Activated CD8-positive, alpha-beta memory T cell treated with anti-CD3 and anti-CD28 coated beads, Interleukin-2, amount 10 ng/mL, durations not matched to agents 7 days and 5 days (primary cell): ENCODE data around the gene MAST4. TPM values are rescaled to one million over a fixed set of nuclear protein-coding genes. Genes with fewer than 3 reads are reported as not detected.
A peak's percentile ranks its signal among the peaks of the same experiment; 100 is the strongest.

Experiments
- ATAC-seq: fragments of 150-1000 bp; cut with Tn5 transposase; one replicate; pipeline ENCODE4 v1.10.0; 2021; ENCODE audit warnings: moderate library complexity
- CTCF ChIA-PET: fragments of 350-600 bp; sonication (Branson Sonifier 250); formaldehyde crosslinking; loops from one replicate; lab custom pipeline; 2021; ENCODE audit warnings: antibody characterized with exemption; lab: Charles Lee
- DNase-seq: peaks from one replicate; pipeline ENCODE4 v3.0.0-alpha.2; 2020
- H3K27ac Mint-ChIP-seq: one replicate; pipeline ENCODE4 v1.8.0; 2021; ENCODE audit warnings: mild to moderate bottlenecking, mixed read lengths
- H3K27me3 Mint-ChIP-seq: one replicate; pipeline ENCODE4 v1.8.0; 2021; ENCODE audit warnings: mixed read lengths
- H3K36me3 Mint-ChIP-seq: one replicate; pipeline ENCODE4 v1.8.0; 2021; ENCODE audit warnings: mild to moderate bottlenecking, mixed read lengths
- H3K4me1 Mint-ChIP-seq: one replicate; pipeline ENCODE4 v1.8.0; 2021; ENCODE audit warnings: mixed read lengths
- H3K4me3 Mint-ChIP-seq: one replicate; pipeline ENCODE4 v1.8.0; 2021; ENCODE audit warnings: mild to moderate bottlenecking, moderate library complexity, mixed read lengths
- H3K9me3 Mint-ChIP-seq: one replicate; pipeline ENCODE4 v1.8.0; 2022; ENCODE audit warnings: low read depth, mixed read lengths
- total RNA-seq, 2 experiments: library from RNA; stranded (reverse); gene quantifications; one replicate each; pipeline ENCODE4 v1.2.3, GENCODE V29; 2021

MAST4 gene
- total RNA-seq, 2 experiments from 2014 or later = 21.6 to 25.2 TPM

- H3K36me3 Mint-ChIP-seq = peaks cover 7% of the 10 kb centered on the region
- ATAC-seq = no peak
- no peaks in the 10 kb centered on the region for H3K9me3 Mint-ChIP-seq
- H3K4me3 Mint-ChIP-seq = no peak overlapping the region
- H3K27me3 Mint-ChIP-seq = no peaks in the 10 kb centered on the region
- CTCF ChIA-PET = no interaction called here
- no peak for DNase-seq
- H3K4me1 Mint-ChIP-seq = peaks cover 2% of the 10 kb centered on the region
- H3K27ac Mint-ChIP-seq = no peak overlapping the region
Observed at GRCh38 chr5:67094476-67095300, 498.5 kb downstream of the MAST4 start.

- Mint-ChIP-seq H3K27me3 (no peaks in the 10 kb centered on the region), H3K36me3 (peaks cover 11% of the 10 kb centered on the region), H3K27ac (no peak overlapping the region), H3K4me3 (no peak overlapping the region), H3K9me3 (no peaks in the 10 kb centered on the region), H3K4me1 (peaks cover 11% of the 10 kb centered on the region)
- ATAC-seq (no peak), DNase-seq (no peak)
- CTCF ChIA-PET = interaction anchor here (0.7 kb wide), 1 partner anchor 1070 kb away, joined by 3 read pairs; no protein-coding TSS in a partner anchor
Observed at GRCh38 chr5:67095346-67096171, 499.4 kb downstream of the MAST4 start.

- peaks cover 15% of the 10 kb centered on the region for H3K4me1 Mint-ChIP-seq
- H3K36me3 Mint-ChIP-seq = peaks cover 14% of the 10 kb centered on the region
- no peak overlapping the region for H3K27ac Mint-ChIP-seq
- DNase-seq (no peak), ATAC-seq (no peak)
- H3K9me3 Mint-ChIP-seq = no peaks in the 10 kb centered on the region
- no peak overlapping the region for H3K4me3 Mint-ChIP-seq
- H3K27me3 Mint-ChIP-seq = no peaks in the 10 kb centered on the region
- CTCF ChIA-PET = no interaction called here
Observed at GRCh38 chr5:67098656-67099055, 502.5 kb downstream of the MAST4 start.

GRCh38 chr5:67100301-67100700 is 504.1 kb downstream of the MAST4 start:
- H3K27me3 Mint-ChIP-seq = no peaks in the 10 kb centered on the region

GRCh38 chr5:67102708-67103107 is 506.5 kb downstream of the MAST4 start:
- H3K27ac Mint-ChIP-seq = no peak overlapping the region
- H3K4me1 Mint-ChIP-seq = peaks cover 15% of the 10 kb centered on the region
- no peak overlapping the region for H3K4me3 Mint-ChIP-seq
- peaks cover 26% of the 10 kb centered on the region for H3K36me3 Mint-ChIP-seq
- H3K9me3 Mint-ChIP-seq = no peaks in the 10 kb centered on the region
- CTCF ChIA-PET = no interaction called here
- ATAC-seq (no peak), DNase-seq (no peak)
- no peaks in the 10 kb centered on the region for H3K27me3 Mint-ChIP-seq

More at GRCh38 chr5:67100301-67100700, 504.1 kb downstream of the MAST4 start:
- ATAC-seq (peak; percentile 90), DNase-seq (peak; percentile 71)
- Mint-ChIP-seq H3K27ac (peak overlapping the region; percentile 2), H3K36me3 (peaks cover 18% of the 10 kb centered on the region), H3K9me3 (no peaks in the 10 kb centered on the region), H3K4me3 (peak overlapping the region; percentile 41), H3K4me1 (peaks cover 15% of the 10 kb centered on the region)
- CTCF ChIA-PET = no interaction called here

GRCh38 chr5:67104859-67105258 is 508.7 kb downstream of the MAST4 start:
- Mint-ChIP-seq H3K4me1 (peaks cover 11% of the 10 kb centered on the region), H3K9me3 (no peaks in the 10 kb centered on the region), H3K4me3 (no peak overlapping the region), H3K27me3 (no peaks in the 10 kb centered on the region), H3K27ac (no peak overlapping the region), H3K36me3 (peaks cover 22% of the 10 kb centered on the region)
- ATAC-seq = no peak
- DNase-seq = no peak
- CTCF ChIA-PET = no interaction called here

GRCh38 chr5:67105270-67105669 is 509.1 kb downstream of the MAST4 start:
- CTCF ChIA-PET = no interaction called here
- Mint-ChIP-seq H3K27me3 (no peaks in the 10 kb centered on the region), H3K4me1 (peaks cover 7% of the 10 kb centered on the region), H3K4me3 (no peak overlapping the region), H3K36me3 (peaks cover 21% of the 10 kb centered on the region), H3K27ac (no peak overlapping the region), H3K9me3 (no peaks in the 10 kb centered on the region)
- no peak for ATAC-seq
- no peak for DNase-seq

- H3K4me3 Mint-ChIP-seq = no peak overlapping the region
- CTCF ChIA-PET = no interaction called here
- ATAC-seq (no peak), DNase-seq (no peak)
- no peaks in the 10 kb centered on the region for H3K9me3 Mint-ChIP-seq
- H3K36me3 Mint-ChIP-seq = peaks cover 21% of the 10 kb centered on the region
- no peaks in the 10 kb centered on the region for H3K27me3 Mint-ChIP-seq
- H3K27ac Mint-ChIP-seq = no peak overlapping the region
- no peaks in the 10 kb centered on the region for H3K4me1 Mint-ChIP-seq
Observed at GRCh38 chr5:67106626-67107342, 510.6 kb downstream of the MAST4 start.

GRCh38 chr5:67111779-67112178 is 515.6 kb downstream of the MAST4 start:
- no peak for DNase-seq
- ATAC-seq = no peak
- Mint-ChIP-seq H3K4me1 (no peaks in the 10 kb centered on the region), H3K36me3 (peaks cover 10% of the 10 kb centered on the region), H3K9me3 (no peaks in the 10 kb centered on the region), H3K27ac (no peak overlapping the region), H3K27me3 (no peaks in the 10 kb centered on the region), H3K4me3 (no peak overlapping the region)
- CTCF ChIA-PET = no interaction called here

- Mint-ChIP-seq H3K4me1 (no peaks in the 10 kb centered on the region), H3K36me3 (peaks cover 19% of the 10 kb centered on the region), H3K27ac (no peak overlapping the region), H3K27me3 (no peaks in the 10 kb centered on the region), H3K9me3 (no peaks in the 10 kb centered on the region), H3K4me3 (no peak overlapping the region)
- CTCF ChIA-PET = no interaction called here
- DNase-seq (no peak), ATAC-seq (no peak)
Observed at GRCh38 chr5:67115246-67115645, 519.1 kb downstream of the MAST4 start.

- CTCF ChIA-PET = no interaction called here
- H3K27me3 Mint-ChIP-seq = no peaks in the 10 kb centered on the region
Observed at GRCh38 chr5:67115817-67116216, 519.6 kb downstream of the MAST4 start.

GRCh38 chr5:67118050-67118620 is 521.9 kb downstream of the MAST4 start:
- no peaks in the 10 kb centered on the region for H3K9me3 Mint-ChIP-seq
- CTCF ChIA-PET = no interaction called here
- H3K4me3 Mint-ChIP-seq = no peak overlapping the region
- no peaks in the 10 kb centered on the region for H3K27me3 Mint-ChIP-seq
- ATAC-seq (no peak), DNase-seq (no peak)
- H3K36me3 Mint-ChIP-seq = peaks cover 17% of the 10 kb centered on the region
- no peaks in the 10 kb centered on the region for H3K4me1 Mint-ChIP-seq
- no peak overlapping the region for H3K27ac Mint-ChIP-seq

More at GRCh38 chr5:67115817-67116216, 519.6 kb downstream of the MAST4 start:
- no peaks in the 10 kb centered on the region for H3K9me3 Mint-ChIP-seq
- no peaks in the 10 kb centered on the region for H3K4me1 Mint-ChIP-seq
- peaks cover 17% of the 10 kb centered on the region for H3K36me3 Mint-ChIP-seq
- DNase-seq (no peak), ATAC-seq (no peak)
- H3K27ac Mint-ChIP-seq = no peak overlapping the region
- no peak overlapping the region for H3K4me3 Mint-ChIP-seq

- DNase-seq (no peak), ATAC-seq (no peak)
- Mint-ChIP-seq H3K27me3 (no peaks in the 10 kb centered on the region), H3K9me3 (no peaks in the 10 kb centered on the region), H3K4me1 (no peaks in the 10 kb centered on the region), H3K4me3 (no peak overlapping the region), H3K27ac (no peak overlapping the region), H3K36me3 (peaks cover 17% of the 10 kb centered on the region)
- CTCF ChIA-PET = no interaction called here
Observed at GRCh38 chr5:67119010-67119409, 522.8 kb downstream of the MAST4 start.
